Gastroesophageal sphincter (tissue), 3 donors: ENCODE measurements around the gene VCAM1.

Source experiments
- CTCF ChIP-seq, 4 experiments: fragments of 200-600 bp in 2 of 4; fragments of 450-650 bp in 2 of 4; sonication (generic) in 1 of 4; IDR thresholded peaks; one replicate each; pipeline ENCODE4 v1.5.1; 2017 to 2019; ENCODE audit warnings: antibody characterized with exemption in 4 of 4, mild to moderate bottlenecking in 2 of 4, moderate library complexity in 2 of 4
- EP300 ChIP-seq: sonication (generic); formaldehyde crosslinking; IDR thresholded peaks from one replicate; pipeline ENCODE4 v1.6.1; 2017; ENCODE audit warnings: antibody characterized with exemption, mild to moderate bottlenecking
- POLR2A ChIP-seq, 2 donors: fragments of 450-650 bp; IDR thresholded peaks; one replicate each; pipeline ENCODE4 v1.6.1; 2017; ENCODE audit warnings: antibody characterized with exemption in 2 of 2, mild to moderate bottlenecking in 2 of 2, moderate library complexity in 1 of 2
- POLR2AphosphoS5 ChIP-seq: sonication (generic); formaldehyde crosslinking; IDR thresholded peaks from one replicate; pipeline ENCODE4 v1.6.1; 2017; ENCODE audit warnings: antibody characterized with exemption

- TF ChIP-seq POLR2A (IDR thresholded peaks at IDR 0.05) (no peak), CTCF (IDR thresholded peaks at IDR 0.05) (no peak), EP300 (no peak), POLR2AphosphoS5 (no peak)
These were observed 11.8 kb downstream of the VCAM1 start for GRCh38 chr1:100731309-100731708.
